ENCODE measurements around the gene CCDC86. TPM values are rescaled to one million over a fixed set of nuclear protein-coding genes. Genes with fewer than 3 reads are reported as not detected.

Gene CCDC86
- polyA plus RNA-seq, 1 of the 3 experiments (the other 2 are of a cell fraction), result 34.7 TPM

DNA sequence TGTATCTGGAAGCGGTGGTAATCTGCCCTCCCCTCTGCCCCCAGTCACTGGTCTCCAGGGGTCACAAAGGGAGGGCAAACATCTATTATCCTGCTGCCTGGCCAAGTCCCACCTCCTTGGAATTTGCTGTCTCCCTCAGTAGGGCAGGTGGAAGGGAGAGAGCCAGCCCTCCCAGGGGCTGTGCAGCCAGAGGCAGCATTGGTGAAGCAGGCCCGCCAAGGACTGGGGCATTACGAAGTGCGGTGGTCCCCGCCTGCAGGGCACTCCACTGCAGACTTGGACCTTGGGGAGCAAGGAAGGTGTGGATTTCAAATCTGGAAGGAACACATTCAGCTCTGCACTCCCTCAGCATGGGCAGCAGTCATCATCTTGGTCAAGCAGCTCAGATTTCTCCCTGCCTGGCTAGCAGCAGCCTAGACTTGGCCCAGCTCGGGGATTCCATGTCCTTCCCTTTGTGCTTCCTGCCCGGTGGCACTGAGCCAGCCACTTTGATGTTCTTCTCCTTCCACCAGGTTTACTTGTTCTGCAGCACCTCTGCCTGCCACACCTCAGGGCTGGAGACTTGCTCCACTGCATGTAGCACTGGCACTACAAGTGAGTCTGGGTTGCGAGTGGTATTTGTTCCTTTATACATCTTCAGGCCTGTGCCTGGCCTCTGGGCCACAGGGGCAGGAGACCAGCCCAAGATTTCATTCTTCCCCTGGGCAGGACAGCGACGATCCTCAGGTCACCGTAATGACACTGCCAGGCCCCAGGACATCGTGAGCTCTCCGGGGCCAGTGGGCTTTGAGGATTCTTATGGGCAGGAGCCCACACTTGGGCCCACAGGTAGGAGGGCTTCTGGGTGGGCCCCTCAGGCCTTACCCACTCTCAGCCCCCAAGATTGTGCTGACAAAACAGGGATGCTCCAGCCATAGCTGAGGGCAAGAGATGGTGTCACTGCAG, 32.8 kb downstream of the CCDC86 start:
- no peak for DNase-seq
- no peak overlapping the region for H3K4me2 ChIP-seq
- CTCF ChIA-PET, result interaction anchor here (2.0 to 2.7 kb wide), 2 partner anchors 13 to 44 kb away, joined by 7 to 8 read pairs; no protein-coding TSS in a partner anchor

DNA sequence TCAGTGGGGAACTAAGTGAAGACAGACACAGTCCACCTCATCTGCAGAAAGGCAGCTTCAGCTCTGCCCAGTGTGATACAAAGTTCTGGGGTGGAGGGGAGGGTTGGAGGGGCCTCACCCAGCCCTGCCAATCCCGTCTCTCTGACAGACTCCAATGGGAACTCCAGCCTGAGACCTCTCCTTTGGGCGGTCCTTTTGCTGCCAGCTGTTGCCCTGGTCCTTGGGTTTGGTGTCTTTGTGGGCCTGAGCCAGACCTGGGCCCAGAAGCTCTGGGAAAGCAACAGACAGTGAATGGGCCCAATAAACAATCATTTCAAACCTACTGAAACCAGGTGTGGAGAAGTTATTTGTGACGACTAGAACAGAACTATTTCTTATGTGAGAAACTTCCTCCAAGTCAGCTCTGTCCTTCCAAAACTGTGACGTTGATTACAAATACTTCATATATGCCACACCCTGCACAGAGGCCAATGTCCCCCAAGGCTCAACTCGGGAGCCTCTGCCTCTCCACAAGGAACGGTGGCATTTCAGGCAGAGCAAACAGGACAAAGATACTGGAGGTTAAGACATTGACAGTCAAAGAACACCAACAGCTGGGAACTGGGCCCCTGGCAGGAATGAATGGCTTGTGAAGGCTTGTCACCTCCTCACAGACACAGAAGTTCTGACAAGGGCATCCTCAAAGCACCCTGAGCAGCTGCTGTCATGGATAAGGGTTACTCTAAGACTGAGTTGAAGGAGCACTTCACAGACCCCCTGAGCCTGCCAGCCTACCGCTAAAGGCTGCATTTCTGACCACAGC, 33.7 kb downstream of the CCDC86 start:
- TF ChIP-seq FOXM1 (IDR thresholded peaks at IDR 0.05; ENCODE audit: low read depth) (no peak), NFIC (IDR thresholded peaks at IDR 0.05; ENCODE audit: borderline replicate concordance) (no peak), RFX5 (IDR thresholded peaks at IDR 0.05; ENCODE audit: low read length) (no peak), GABPA (IDR thresholded peaks at IDR 0.05; ENCODE audit: low read depth) (no peak), EP300 (IDR thresholded peaks at IDR 0.05; ENCODE audit: borderline replicate concordance in 1 of 2, low read depth in 1 of 2, low read length in 1 of 2) (no peak), ELF1 (IDR thresholded peaks at IDR 0.05) (no peak), EZH2phosphoT487 (IDR thresholded peaks at IDR 0.05; ENCODE audit: borderline replicate concordance, low read depth) (no peak), RXRA (IDR thresholded peaks at IDR 0.05; ENCODE audit: borderline replicate concordance, low read depth) (no peak), MEF2A (IDR thresholded peaks at IDR 0.05; ENCODE audit: borderline replicate concordance, low read depth) (no peak), JUND (IDR thresholded peaks at IDR 0.05) (no peak), GATA2 (CRISPR knock-in tag; IDR thresholded peaks at IDR 0.05) (no peak)
- TF ChIP-seq, protein P1, sequence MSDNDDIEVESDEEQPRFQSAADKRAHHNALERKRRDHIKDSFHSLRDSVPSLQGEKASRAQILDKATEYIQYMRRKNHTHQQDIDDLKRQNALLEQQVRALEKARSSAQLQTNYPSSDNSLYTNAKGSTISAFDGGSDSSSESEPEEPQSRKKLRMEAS (IDR thresholded peaks at IDR 0.05; ENCODE audit: low read depth), result no peak
- no peaks in the 10 kb centered on the region for H3K27me3 ChIP-seq (ENCODE audit: insufficient read depth)
- H3K9me2 ChIP-seq, result no peaks in the 10 kb centered on the region
- no peaks in the 10 kb centered on the region for H3F3A ChIP-seq (replicated peaks; ENCODE audit: insufficient read depth)
- WGBS (ENCODE audit: low lambda C conversion rate), result 70% methylated on average over 5 of the region's 7 CpGs
- no peak overlapping the region for H2AFZ ChIP-seq (ENCODE audit: low read depth)
- ChIA-PET POLR2A (no interaction called here), CTCF (interaction anchor here (1.5 to 2.7 kb wide), 3 partner anchors 12 to 101 kb away, joined by 3 to 8 read pairs (median 7); no protein-coding TSS in a partner anchor)
- H3K79me2 ChIP-seq (ENCODE audit: insufficient read depth), result no peaks in the 10 kb centered on the region
- no peak overlapping the region for H3K4me2 ChIP-seq
- peaks cover 0 to 8% of the 10 kb centered on the region in 2 experiments; a peak in 1 of 4 replicates for H3K4me1 ChIP-seq (ENCODE audit: control insufficient read depth in 1 of 2, insufficient read depth in 2 of 2, low read depth in 1 of 2, low read length in 1 of 2)
- peaks cover 0 to 20% of the 10 kb centered on the region in 2 experiments for H3K36me3 ChIP-seq (replicated peaks in 1 of 2; ENCODE audit: control insufficient read depth in 1 of 2, insufficient read depth in 2 of 2, low read length in 1 of 2)
- no peak overlapping the region for H3K4me3 ChIP-seq (ENCODE audit: low read depth in 2 of 2, low read length in 1 of 2)
- no peak overlapping the region for H3K27ac ChIP-seq (ENCODE audit: low read depth in 2 of 2, low read length in 1 of 2)
- no peaks in the 10 kb centered on the region for H3K9me3 ChIP-seq
- H3K9ac ChIP-seq, result no peak overlapping the region
- no peaks in the 10 kb centered on the region for H4K20me1 ChIP-seq (ENCODE audit: insufficient read depth)
- DNase-seq, result no peak

More for the DNA sequence above, 32.8 kb downstream of the CCDC86 start:
- H3K36me3 ChIP-seq (replicated peaks in 1 of 2; ENCODE audit: control insufficient read depth in 1 of 2, insufficient read depth in 2 of 2, low read length in 1 of 2), result peaks cover 0 to 15% of the 10 kb centered on the region in 2 experiments
- POLR2A ChIA-PET, result no interaction called here
- H2AFZ ChIP-seq (ENCODE audit: low read depth), result no peak overlapping the region
- H4K20me1 ChIP-seq (ENCODE audit: insufficient read depth), result no peaks in the 10 kb centered on the region
- H3K27me3 ChIP-seq (ENCODE audit: insufficient read depth), result no peaks in the 10 kb centered on the region
- H3F3A ChIP-seq (replicated peaks; ENCODE audit: insufficient read depth), result no peaks in the 10 kb centered on the region
- H3K4me1 ChIP-seq (ENCODE audit: control insufficient read depth in 1 of 2, insufficient read depth in 2 of 2, low read depth in 1 of 2, low read length in 1 of 2), result peaks cover 0 to 8% of the 10 kb centered on the region in 2 experiments; a peak in 1 of 4 replicates
- no peaks in the 10 kb centered on the region for H3K9me3 ChIP-seq
- H3K9ac ChIP-seq, result no peak overlapping the region
- no peak overlapping the region for H3K27ac ChIP-seq (ENCODE audit: low read depth in 2 of 2, low read length in 1 of 2)
- TF ChIP-seq, protein P2, sequence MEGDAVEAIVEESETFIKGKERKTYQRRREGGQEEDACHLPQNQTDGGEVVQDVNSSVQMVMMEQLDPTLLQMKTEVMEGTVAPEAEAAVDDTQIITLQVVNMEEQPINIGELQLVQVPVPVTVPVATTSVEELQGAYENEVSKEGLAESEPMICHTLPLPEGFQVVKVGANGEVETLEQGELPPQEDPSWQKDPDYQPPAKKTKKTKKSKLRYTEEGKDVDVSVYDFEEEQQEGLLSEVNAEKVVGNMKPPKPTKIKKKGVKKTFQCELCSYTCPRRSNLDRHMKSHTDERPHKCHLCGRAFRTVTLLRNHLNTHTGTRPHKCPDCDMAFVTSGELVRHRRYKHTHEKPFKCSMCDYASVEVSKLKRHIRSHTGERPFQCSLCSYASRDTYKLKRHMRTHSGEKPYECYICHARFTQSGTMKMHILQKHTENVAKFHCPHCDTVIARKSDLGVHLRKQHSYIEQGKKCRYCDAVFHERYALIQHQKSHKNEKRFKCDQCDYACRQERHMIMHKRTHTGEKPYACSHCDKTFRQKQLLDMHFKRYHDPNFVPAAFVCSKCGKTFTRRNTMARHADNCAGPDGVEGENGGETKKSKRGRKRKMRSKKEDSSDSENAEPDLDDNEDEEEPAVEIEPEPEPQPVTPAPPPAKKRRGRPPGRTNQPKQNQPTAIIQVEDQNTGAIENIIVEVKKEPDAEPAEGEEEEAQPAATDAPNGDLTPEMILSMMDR (IDR thresholded peaks at IDR 0.05), result no peak
- TF ChIP-seq, protein P1 (IDR thresholded peaks at IDR 0.05; ENCODE audit: low read depth), result no peak
- TF ChIP-seq, protein P3, sequence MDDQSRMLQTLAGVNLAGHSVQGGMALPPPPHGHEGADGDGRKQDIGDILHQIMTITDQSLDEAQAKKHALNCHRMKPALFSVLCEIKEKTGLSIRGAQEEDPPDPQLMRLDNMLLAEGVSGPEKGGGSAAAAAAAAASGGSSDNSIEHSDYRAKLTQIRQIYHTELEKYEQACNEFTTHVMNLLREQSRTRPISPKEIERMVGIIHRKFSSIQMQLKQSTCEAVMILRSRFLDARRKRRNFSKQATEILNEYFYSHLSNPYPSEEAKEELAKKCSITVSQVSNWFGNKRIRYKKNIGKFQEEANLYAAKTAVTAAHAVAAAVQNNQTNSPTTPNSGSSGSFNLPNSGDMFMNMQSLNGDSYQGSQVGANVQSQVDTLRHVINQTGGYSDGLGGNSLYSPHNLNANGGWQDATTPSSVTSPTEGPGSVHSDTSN (IDR thresholded peaks at IDR 0.05), result no peak
- TF ChIP-seq MEF2A (IDR thresholded peaks at IDR 0.05; ENCODE audit: borderline replicate concordance, low read depth), result no peak
- TF ChIP-seq RFX5 (IDR thresholded peaks at IDR 0.05; ENCODE audit: low read length), result no peak
- H3K4me3 ChIP-seq (ENCODE audit: low read depth in 2 of 2, low read length in 1 of 2), result no peak overlapping the region
- 91% methylated on average over 9 of the region's 13 CpGs for WGBS (ENCODE audit: low lambda C conversion rate)
- H3K79me2 ChIP-seq (ENCODE audit: insufficient read depth), result no peaks in the 10 kb centered on the region
- no peaks in the 10 kb centered on the region for H3K9me2 ChIP-seq

All from SK-N-SH (cell line).